HL-60 (cell line): ENCODE results near the gene CTSC.

Experiments
- DNase-seq, 2 experiments: peaks; one replicate each; pipeline ENCODE4 v3.0.0-alpha.2; 2010 to 2020; ENCODE audit warnings: low read depth in 1 of 2, low spot score in 1 of 2
- H3K27ac ChIP-seq: fragments of 250-450 bp; sonication (Bioruptor Pico); replicated peaks from 2 replicates; pipeline ENCODE4 v1.5.1; 2020; ENCODE audit warnings: mild to moderate bottlenecking, moderate library complexity
- H3K27me3 ChIP-seq: fragments of 250-450 bp; sonication (Bioruptor Pico); 2 replicates; pipeline ENCODE4 v1.5.1; 2021; ENCODE audit warnings: mild to moderate bottlenecking, moderate library complexity; ENCODE audit not compliant: insufficient read depth, poor library complexity, severe bottlenecking
- H3K4me3 ChIP-seq: replicated peaks from 2 replicates; pipeline ENCODE4 v1.5.1; 2011; ENCODE audit warnings: mild to moderate bottlenecking, control low read depth, low read length; ENCODE audit not compliant: insufficient read depth
- CTCF ChIP-seq: IDR thresholded peaks from one replicate; pipeline ENCODE4 v1.5.1; 2011; ENCODE audit warnings: low read length, control low read depth, inconsistent platforms; ENCODE audit not compliant: insufficient read depth
- GABPA ChIP-seq: IDR thresholded peaks from 2 replicates; pipeline ENCODE4 v1.6.1; 2012; ENCODE audit warnings: low read depth
- POLR2AphosphoS5 ChIP-seq: IDR thresholded peaks from 2 replicates; pipeline ENCODE4 v1.6.1; 2012; ENCODE audit warnings: low read depth
- REST ChIP-seq: IDR thresholded peaks from 2 replicates; pipeline ENCODE4 v1.6.1; 2012; ENCODE audit warnings: low read depth; ENCODE audit not compliant: insufficient replicate concordance
- SPI1 ChIP-seq: IDR thresholded peaks from 2 replicates; pipeline ENCODE4 v1.6.1; 2012; ENCODE audit warnings: low read depth, mild to moderate bottlenecking, borderline replicate concordance

The CTSC gene

GRCh38 chr11:88308576-88308975, 29.0 kb downstream of the CTSC start:
- TF ChIP-seq REST (no peak), CTCF (no peak), POLR2AphosphoS5 (no peak), SPI1 (no peak), GABPA (no peak)
- H3K4me3 ChIP-seq, result no peak overlapping the region
- no peaks in the 10 kb centered on the region for H3K27me3 ChIP-seq
- no peak overlapping the region for H3K27ac ChIP-seq
- no peak for DNase-seq

- no peak overlapping the region for H3K27ac ChIP-seq
- no peak overlapping the region for H3K4me3 ChIP-seq
- TF ChIP-seq REST, result no peak
- no peak for TF ChIP-seq GABPA
- no peak for TF ChIP-seq CTCF
- TF ChIP-seq POLR2AphosphoS5, result no peak
- no peak for TF ChIP-seq SPI1
- no peaks in the 10 kb centered on the region for H3K27me3 ChIP-seq
- no peak for DNase-seq
Measured at GRCh38 chr11:88307749-88308425, 29.6 kb downstream of the CTSC start.

- Histone ChIP-seq H3K27ac (no peak overlapping the region), H3K27me3 (no peaks in the 10 kb centered on the region), H3K4me3 (no peak overlapping the region)
- DNase-seq, result no peak
- TF ChIP-seq POLR2AphosphoS5 (no peak), REST (no peak), GABPA (no peak), CTCF (no peak), SPI1 (no peak)
Measured at GRCh38 chr11:88306785-88307184, 30.8 kb downstream of the CTSC start.
